ENCODE data around the gene FAM117B. TPM values are rescaled to one million over a fixed set of nuclear protein-coding genes. Genes with fewer than 3 reads are reported as not detected.

The FAM117B gene
- total RNA-seq, 4 donors from 2014 or later = 3.6 to 9.7 (median 4.6) TPM

GRCh38 chr2:202627042-202627441 lies 7.7 kb upstream of the FAM117B start:
- Histone ChIP-seq H3K4me3 (no peak overlapping the region), H3K9me3 (no peaks in the 10 kb centered on the region), H3K27me3 (no peaks in the 10 kb centered on the region), H3K4me1 (no peaks in the 10 kb centered on the region), H3K27ac (no peak overlapping the region), H3K36me3 (no peaks in the 10 kb centered on the region)
- 62 to 100% methylated on average over 2 to 4 of the region's 4 CpGs for WGBS, 2 donors (ENCODE audit: low coverage in 1 of 2)
- no peak for ATAC-seq
- TF ChIP-seq EP300 (IDR thresholded peaks at IDR 0.05) (no peak), POLR2A (IDR thresholded peaks at IDR 0.05) (no peak), CTCF (IDR thresholded peaks at IDR 0.05) (no peak), POLR2AphosphoS5 (IDR thresholded peaks at IDR 0.05) (no peak)

- Histone ChIP-seq H3K27ac (no peak overlapping the region), H3K27me3 (no peaks in the 10 kb centered on the region), H3K9me3 (no peaks in the 10 kb centered on the region), H3K36me3 (no peaks in the 10 kb centered on the region), H3K4me3 (no peak overlapping the region), H3K4me1 (no peaks in the 10 kb centered on the region)
- WGBS, 2 donors (ENCODE audit: low coverage in 1 of 2) = 68 to 100% methylated on average over 1 to 3 of the region's 3 CpGs
- TF ChIP-seq EP300 (IDR thresholded peaks at IDR 0.05) (no peak), CTCF (IDR thresholded peaks at IDR 0.05) (no peak), POLR2A (IDR thresholded peaks at IDR 0.05) (no peak), POLR2AphosphoS5 (IDR thresholded peaks at IDR 0.05) (no peak)
- no peak for ATAC-seq
These were observed 6.0 kb upstream of the FAM117B start for GRCh38 chr2:202628646-202629198.

GRCh38 chr2:202632682-202633290 lies 2.0 kb upstream of the FAM117B start:
- no peak for TF ChIP-seq POLR2AphosphoS5 (IDR thresholded peaks at IDR 0.05)
- no peak for TF ChIP-seq EP300 (IDR thresholded peaks at IDR 0.05)
- no peak for TF ChIP-seq POLR2A (IDR thresholded peaks at IDR 0.05)
- no peak overlapping the region for H3K4me3 ChIP-seq
- ATAC-seq = no peak
- H3K36me3 ChIP-seq = no peaks in the 10 kb centered on the region
- H3K27ac ChIP-seq = no peak overlapping the region
- H3K27me3 ChIP-seq = no peaks in the 10 kb centered on the region
- no peaks in the 10 kb centered on the region for H3K9me3 ChIP-seq
- WGBS, 2 donors (ENCODE audit: low coverage in 1 of 2) = 62% methylated on average over 3 of the region's 4 CpGs; no CpG with 5 or more reads in 1 of the 2 donors
- peaks cover 0 to 23% (median 0%) of the 10 kb centered on the region in 3 donors for H3K4me1 ChIP-seq

- Histone ChIP-seq H3K9me3 (no peaks in the 10 kb centered on the region), H3K36me3 (no peaks in the 10 kb centered on the region), H3K4me3 (no peak overlapping the region), H3K4me1 (peaks cover 0 to 24% (median 0%) of the 10 kb centered on the region in 3 donors), H3K27ac (no peak overlapping the region), H3K27me3 (no peaks in the 10 kb centered on the region)
- ATAC-seq = no peak
- 95 to 96% methylated on average over 9 to 11 of the region's 19 CpGs for WGBS, 2 donors (ENCODE audit: low coverage in 1 of 2)
- no peak for TF ChIP-seq CTCF (IDR thresholded peaks at IDR 0.05)
- no peak for TF ChIP-seq POLR2AphosphoS5 (IDR thresholded peaks at IDR 0.05)
- no peak for TF ChIP-seq POLR2A (IDR thresholded peaks at IDR 0.05)
- no peak for TF ChIP-seq EP300 (IDR thresholded peaks at IDR 0.05)
These were observed 1.3 kb upstream of the FAM117B start for GRCh38 chr2:202633470-202633869.

GRCh38 chr2:202635428-202636212 lies 851 bp downstream of the FAM117B start:
- Histone ChIP-seq H3K36me3 (no peaks in the 10 kb centered on the region), H3K4me3 (peak overlapping the region; percentile 77 to 87), H3K27ac (peak overlapping the region; percentile 30 to 90 (median 88)), H3K27me3 (no peaks in the 10 kb centered on the region), H3K9me3 (no peaks in the 10 kb centered on the region), H3K4me1 (peaks cover 0 to 33% (median 0%) of the 10 kb centered on the region in 3 donors)
- peak; percentile 70 for ATAC-seq
- WGBS, 2 donors (ENCODE audit: low coverage in 1 of 2) = 0% methylated on average over 1 of the region's 92 CpGs; no CpG with 5 or more reads in 1 of the 2 donors
- no peak for TF ChIP-seq EP300 (IDR thresholded peaks at IDR 0.05)
- peak in 1 of 4 experiments; percentile 29 for TF ChIP-seq CTCF (IDR thresholded peaks at IDR 0.05)
